IMR-90 (cell line): ENCODE data around the gene ENDOV. TPM values are rescaled to one million over a fixed set of nuclear protein-coding genes. Genes with fewer than 3 reads are reported as not detected.

Source experiments
- ATAC-seq: fragments of 200-7000 bp; cut with Tn5 transposase; 2 replicates; pipeline ENCODE4 v1.9.1; 2020; ENCODE audit warnings: low read depth, mild to moderate bottlenecking, moderate library complexity
- BruUV-seq: library from RNA; stranded (reverse); fragments of 400-500 nt; replicated peaks from 2 replicates; lab custom pipeline; 2021; lab: Mats Ljungman, UMichigan
- CTCF ChIA-PET: fragments of 300-600 bp; formaldehyde crosslinking; extraction: SDS; loops from one replicate; lab custom pipeline; 2021; ENCODE audit warnings: antibody characterized with exemption; lab: Yijun Ruan, JAX
- POLR2A ChIA-PET: fragments of 300-600 bp; sonication (Branson Sonifier 250); formaldehyde crosslinking; loops from one replicate; lab custom pipeline; 2022; ENCODE audit warnings: antibody characterized with exemption; ENCODE audit not compliant: unreplicated experiment; lab: Charles Lee
- DNase-seq: peaks from one replicate; pipeline ENCODE4 v3.0.0; 2013
- H2AFZ ChIP-seq: replicated peaks from 2 replicates; pipeline ENCODE3; 2013; ENCODE audit warnings: low read length, mild to moderate bottlenecking; ENCODE audit not compliant: poor library complexity
- H2AK5ac ChIP-seq: 2 replicates; pipeline ENCODE4 v1.6.1; 2013; ENCODE audit warnings: low read depth, low read length, inconsistent platforms
- H2AK9ac ChIP-seq: replicated peaks from 2 replicates; pipeline ENCODE3; 2013; ENCODE audit warnings: mild to moderate bottlenecking, low read depth, low read length, moderate library complexity; ENCODE audit not compliant: poor library complexity
- H2BK120ac ChIP-seq: 2 replicates; pipeline ENCODE4 v1.6.1; 2013; ENCODE audit warnings: low read depth, low read length, inconsistent platforms
- H2BK15ac ChIP-seq: 3 replicates; pipeline ENCODE4 v1.6.1; 2013; ENCODE audit warnings: low read depth, low read length, inconsistent platforms
- H2BK20ac ChIP-seq: 2 replicates; pipeline ENCODE4 v1.6.1; 2013; ENCODE audit warnings: low read depth, mild to moderate bottlenecking, inconsistent platforms, low read length, moderate library complexity
- H2BK5ac ChIP-seq: 2 replicates; pipeline ENCODE4 v1.6.1; 2013; ENCODE audit warnings: mild to moderate bottlenecking, low read depth, low read length, inconsistent platforms; ENCODE audit not compliant: poor library complexity, severe bottlenecking
- H3K14ac ChIP-seq: replicated peaks from 2 replicates; pipeline ENCODE4 v1.6.1; 2013; ENCODE audit warnings: low read depth, low read length, inconsistent platforms
- H3K18ac ChIP-seq: 2 replicates; pipeline ENCODE4 v1.6.1; 2013; ENCODE audit warnings: low read depth, low read length, control low read depth
- H3K23ac ChIP-seq: 2 replicates; pipeline ENCODE4 v1.6.1; 2013; ENCODE audit warnings: low read depth, low read length, inconsistent platforms
- H3K27ac ChIP-seq: 2 replicates; pipeline ENCODE4 v1.5.1; 2013; ENCODE audit warnings: mild to moderate bottlenecking, control low read depth, low read length; ENCODE audit not compliant: insufficient read depth
- H3K27me3 ChIP-seq: 2 replicates; pipeline ENCODE4 v1.6.1; 2013; ENCODE audit warnings: low read length; ENCODE audit not compliant: control insufficient read depth, insufficient read depth
- H3K36me3 ChIP-seq: 2 replicates; pipeline ENCODE4 v1.6.1; 2013; ENCODE audit warnings: low read length, mixed read lengths; ENCODE audit not compliant: control insufficient read depth, insufficient read depth
- H3K4ac ChIP-seq: 2 replicates; pipeline ENCODE4 v1.6.1; 2013; ENCODE audit warnings: low read depth, low read length, inconsistent platforms
- H3K4me1 ChIP-seq: 2 replicates; pipeline ENCODE4 v1.6.1; 2013; ENCODE audit warnings: low read length, mixed read lengths; ENCODE audit not compliant: control insufficient read depth, insufficient read depth
- H3K4me2 ChIP-seq: 2 replicates; pipeline ENCODE4 v1.6.1; 2013; ENCODE audit warnings: low read depth, mild to moderate bottlenecking, control low read depth, low read length, moderate library complexity
- H3K4me3 ChIP-seq: 2 replicates; pipeline ENCODE4 v1.5.1; 2013; ENCODE audit warnings: low read depth, mild to moderate bottlenecking, control low read depth, low read length, moderate library complexity; ENCODE audit not compliant: insufficient read depth
- H3K56ac ChIP-seq: 2 replicates; pipeline ENCODE4 v1.6.1; 2013; ENCODE audit warnings: low read length, inconsistent platforms; ENCODE audit not compliant: insufficient read depth; ENCODE audit errors: extremely low read depth
- H3K79me1 ChIP-seq, 2 experiments: 2 replicates each; pipeline ENCODE4 v1.6.1; 2013; ENCODE audit warnings: low read length in 2 of 2, inconsistent platforms in 1 of 2, low read depth in 1 of 2
- H3K9ac ChIP-seq: 2 replicates; pipeline ENCODE4 v1.6.1; 2013; ENCODE audit warnings: low read depth, low read length, control low read depth
- H3K9me1 ChIP-seq: 2 replicates; pipeline ENCODE4 v1.6.1; 2013; ENCODE audit warnings: low read length, inconsistent platforms; ENCODE audit not compliant: insufficient read depth
- H3K9me3 ChIP-seq: 2 replicates; pipeline ENCODE4 v1.6.1; 2013; ENCODE audit warnings: low read length; ENCODE audit not compliant: control insufficient read depth, insufficient read depth
- H4K20me1 ChIP-seq: 2 replicates; pipeline ENCODE4 v1.6.1; 2013; ENCODE audit warnings: low read length, inconsistent platforms; ENCODE audit not compliant: insufficient read depth
- H4K5ac ChIP-seq: 2 replicates; pipeline ENCODE4 v1.6.1; 2013; ENCODE audit warnings: mild to moderate bottlenecking, low read depth, low read length, control low read depth
- H4K8ac ChIP-seq, 2 experiments: 2 replicates each; pipeline ENCODE4 v1.6.1; 2013; ENCODE audit warnings: low read depth in 2 of 2, low read length in 2 of 2, control low read depth in 1 of 2, inconsistent platforms in 1 of 2
- H4K91ac ChIP-seq: 2 replicates; pipeline ENCODE4 v1.6.1; 2013; ENCODE audit warnings: low read depth, low read length, inconsistent platforms; ENCODE audit not compliant: insufficient read depth
- BHLHE40 ChIP-seq: fragments of 150-350 bp; IDR thresholded peaks from 2 replicates; pipeline ENCODE4 v1.6.1; 2016; ENCODE audit warnings: mild to moderate bottlenecking, low read depth, low read length
- CEBPB ChIP-seq: IDR thresholded peaks from 2 replicates; pipeline ENCODE4 v1.6.1; 2012; ENCODE audit warnings: low read depth, low read length, improper control_type of control experiment
- CHD1 ChIP-seq: IDR thresholded peaks from 2 replicates; pipeline ENCODE4 v1.6.1; 2012; ENCODE audit warnings: low read depth, low read length, improper control_type of control experiment
- CTCF ChIP-seq: conservative IDR thresholded peaks from 2 replicates; pipeline ENCODE4 v1.5.1; 2012; ENCODE audit warnings: mild to moderate bottlenecking, low read depth, low read length, improper control_type of control experiment
- ELK1 ChIP-seq: fragments of 150-350 bp; IDR thresholded peaks from 2 replicates; pipeline ENCODE4 v1.6.1; 2016; ENCODE audit warnings: low read depth, mild to moderate bottlenecking, low read length, moderate library complexity, borderline replicate concordance
- FOS ChIP-seq: fragments of 150-350 bp; IDR thresholded peaks from 2 replicates; pipeline ENCODE4 v1.6.1; 2016; ENCODE audit warnings: low read depth, low read length
- MAFK ChIP-seq: IDR thresholded peaks from 2 replicates; pipeline ENCODE4 v1.6.1; 2012; ENCODE audit warnings: low read depth, low read length, improper control_type of control experiment
- MAZ ChIP-seq: IDR thresholded peaks from 2 replicates; pipeline ENCODE4 v1.6.1; 2012; ENCODE audit warnings: low read depth, mild to moderate bottlenecking, low read length, improper control_type of control experiment, moderate library complexity, borderline replicate concordance
- MXI1 ChIP-seq: IDR thresholded peaks from 2 replicates; pipeline ENCODE4 v1.6.1; 2012; ENCODE audit warnings: low read depth, mild to moderate bottlenecking, low read length, moderate library complexity, borderline replicate concordance
- NFE2L2 ChIP-seq: fragments of 150-350 bp; IDR thresholded peaks from 2 replicates; pipeline ENCODE4 v1.6.1; 2016; ENCODE audit warnings: low read depth, mild to moderate bottlenecking, low read length
- POLR2A ChIP-seq: IDR thresholded peaks from 2 replicates; pipeline ENCODE4 v1.6.1; 2012; ENCODE audit warnings: mild to moderate bottlenecking, low read depth, low read length
- RAD21 ChIP-seq: IDR thresholded peaks from 2 replicates; pipeline ENCODE4 v1.6.1; 2012; ENCODE audit warnings: low read length, improper control_type of control experiment
- RCOR1 ChIP-seq: IDR thresholded peaks from 2 replicates; pipeline ENCODE4 v1.6.1; 2012; ENCODE audit warnings: mild to moderate bottlenecking, low read length, improper control_type of control experiment; ENCODE audit not compliant: insufficient replicate concordance
- RFX5 ChIP-seq: IDR thresholded peaks from 2 replicates; pipeline ENCODE4 v1.8.0; 2012; ENCODE audit warnings: low read depth, mild to moderate bottlenecking, low read length, moderate library complexity
- SMC3 ChIP-seq: fragments of 150-350 bp; IDR thresholded peaks from 2 replicates; pipeline ENCODE4 v1.6.1; 2016; ENCODE audit warnings: low read depth, mild to moderate bottlenecking, antibody characterized with exemption, low read length, moderate library complexity
- USF2 ChIP-seq: fragments of 150-350 bp; IDR thresholded peaks from 2 replicates; pipeline ENCODE4 v1.6.1; 2017; ENCODE audit warnings: mild to moderate bottlenecking, antibody characterized with exemption, low read length, low read depth
- WGBS, 2 experiments: methylation state at CpG; one replicate each; pipeline versions ENCODE4 v1.1.5 to v1.1.7; 2013; ENCODE audit warnings: missing lambda C conversion rate in 2 of 2; ENCODE audit not compliant: insufficient read length in 1 of 2; ENCODE audit errors: extremely low coverage in 2 of 2; 5-methylcytosine and 5-hydroxymethylcytosine counted together
- dilution Hi-C: fragments of 300-500 bp; cut with HindIII; formaldehyde crosslinking; loops from one replicate; pipeline ENCODE4 v1.14.3; 2018; ENCODE audit warnings: low sequenced_read_pairs; ENCODE audit not compliant: unreplicated experiment
- in situ Hi-C: fragments of 300-500 bp; cut with MboI; formaldehyde crosslinking; loops from 3 replicates; pipeline ENCODE4 v1.14.3; 2019; ENCODE audit warnings: low sequenced_read_pairs, inconsistent platforms, mixed read lengths
- intact Hi-C: fragments of 100-400 bp; cut with micrococcal nuclease; formaldehyde crosslinking; loops from 2 replicates; pipeline ENCODE4 v1.10.0; 2022
- polyA plus RNA-seq, 3 experiments: library from polyadenylated mRNA; depleted of rRNA; stranded (reverse); fragments of >200 nt; gene quantifications; 2 replicates each; pipeline ENCODE4 v1.2.3, GENCODE V29; 2012; ENCODE audit warnings: low replicate concordance in 1 of 3
- total RNA-seq: library from RNA; depleted of rRNA; stranded (reverse); fragments of >200 nt; gene quantifications from 2 replicates; pipeline ENCODE4 v1.2.3, GENCODE V29; 2012

ENDOV gene
- total and polyA plus RNA-seq, 2 of the 4 experiments (the other 2 are of a cell fraction), result 15.1 to 30.3 TPM

- H2BK20ac ChIP-seq, result no peak overlapping the region
- H3K79me1 ChIP-seq, result peaks cover 0 to 6% of the 10 kb centered on the region in 2 experiments; a peak in 2 of 4 replicates
- H3K18ac ChIP-seq, result no peak overlapping the region
- H3K27me3 ChIP-seq, result peaks cover 23% of the 10 kb centered on the region; the same call in 1 of the 2 replicates
- no peak overlapping the region for H3K4ac ChIP-seq
- H2BK120ac ChIP-seq, result no peak overlapping the region
- dilution Hi-C loops, result no loop called here
- no peak overlapping the region for H2AK5ac ChIP-seq
- in situ Hi-C loops, result no loop called here
- H3K9me3 ChIP-seq, result no peaks in the 10 kb centered on the region
- H2BK15ac ChIP-seq, result no peak overlapping the region
- H3K4me3 ChIP-seq, result no peak overlapping the region
- H4K20me1 ChIP-seq, result no peaks in the 10 kb centered on the region
- no peak for DNase-seq
- ChIA-PET POLR2A (no interaction called here), CTCF (no interaction called here)
- TF ChIP-seq BHLHE40 (no peak), USF2 (no peak; the same call in 1 of the 2 replicates), POLR2A (no peak), RFX5 (no peak), SMC3 (no peak), NFE2L2 (no peak), CEBPB (no peak), CTCF (no peak), RAD21 (no peak), MAZ (no peak), MAFK (no peak), ELK1 (no peak), MXI1 (no peak), CHD1 (no peak), RCOR1 (no peak), FOS (no peak)
- peaks cover 10% of the 10 kb centered on the region for H3K9me1 ChIP-seq
- no peak overlapping the region for H3K9ac ChIP-seq
- H2AK9ac ChIP-seq, result no peak overlapping the region
- no peak overlapping the region for H4K5ac ChIP-seq
- H3K14ac ChIP-seq, result no peak overlapping the region
- H3K4me2 ChIP-seq, result no peak overlapping the region
- H4K8ac ChIP-seq, result no peak overlapping the region
- no TSS peak for BruUV-seq
- H3K4me1 ChIP-seq, result no peaks in the 10 kb centered on the region; the same call in 1 of the 2 replicates
- 58% methylated on average over 5 of the region's 8 CpGs; no CpG with 5 or more reads in 1 of the 2 experiments for WGBS, 2 experiments
- no peak overlapping the region for H2BK5ac ChIP-seq
- H3K36me3 ChIP-seq, result no peaks in the 10 kb centered on the region
- no peak overlapping the region for H3K23ac ChIP-seq
- H3K27ac ChIP-seq, result no peak overlapping the region
- no peak overlapping the region for H4K91ac ChIP-seq
- no peak overlapping the region for H2AFZ ChIP-seq
- ATAC-seq, result peak; percentile 55
- intact Hi-C loops, result no loop called here
- H3K56ac ChIP-seq, result no peak overlapping the region
These were observed 45.5 kb downstream of the ENDOV start for GRCh38 chr17:80460429-80460834.
